ENCODE measurements around the gene PTPRG. TPM values are rescaled to one million over a fixed set of nuclear protein-coding genes. Genes with fewer than 3 reads are reported as not detected.

PTPRG gene
- total RNA-seq, 1 experiment from 2014 or later, result 0.73 TPM

GRCh38 chr3:62133015-62133414 is 571.6 kb downstream of the PTPRG start:
- Histone ChIP-seq H3K4me1 (ENCODE audit: insufficient read depth, low read length) (no peaks in the 10 kb centered on the region), H3K36me3 (ENCODE audit: low read depth, low read length) (no peaks in the 10 kb centered on the region), H3K9me2 (replicated peaks; ENCODE audit: low read length) (no peaks in the 10 kb centered on the region), H4K20me1 (ENCODE audit: low read length) (no peaks in the 10 kb centered on the region), H3F3A (ENCODE audit: low read length, unreplicated experiment) (no peaks in the 10 kb centered on the region), H3K79me2 (ENCODE audit: low read length) (no peaks in the 10 kb centered on the region), H3K9ac (ENCODE audit: low read length) (no peak overlapping the region), H3K27me3 (ENCODE audit: low read length) (no peaks in the 10 kb centered on the region), H2AFZ (ENCODE audit: low read length) (no peak overlapping the region), H3K4me3 (ENCODE audit: low read length) (no peak overlapping the region), H3K9me3 (ENCODE audit: low read length) (no peaks in the 10 kb centered on the region), H3K27ac (ENCODE audit: low read length) (no peak overlapping the region), H3K4me2 (ENCODE audit: low read length) (no peak overlapping the region)
- no peak for TF ChIP-seq EZH2phosphoT487 (IDR thresholded peaks at IDR 0.05; ENCODE audit: borderline replicate concordance, low read length)
- no peak for TF ChIP-seq EZH2 (IDR thresholded peaks at IDR 0.05; ENCODE audit: low read length, unreplicated experiment)
- no peak for TF ChIP-seq CTCF (conservative IDR thresholded peaks at IDR 0.05; ENCODE audit: low read depth, low read length)
- intact Hi-C loops (cut with micrococcal nuclease), result no loop called here
- no TSS peak for BruUV-seq (replicated peaks)
- DNase-seq (no peak), ATAC-seq (no peak)
- POLR2A ChIA-PET (ENCODE audit: unreplicated experiment), result interaction anchor here (0.6 kb wide), 1 partner anchor 54 kb away, joined by 4 read pairs; no protein-coding TSS in a partner anchor
- CTCF ChIA-PET, result no interaction called here

- Histone ChIP-seq H3K27me3 (ENCODE audit: low read length) (no peaks in the 10 kb centered on the region), H3K36me3 (ENCODE audit: low read depth, low read length) (no peaks in the 10 kb centered on the region), H3K4me3 (ENCODE audit: low read length) (no peak overlapping the region), H3K9ac (ENCODE audit: low read length) (no peak overlapping the region), H3K9me2 (replicated peaks; ENCODE audit: low read length) (no peaks in the 10 kb centered on the region), H3K9me3 (ENCODE audit: low read length) (no peaks in the 10 kb centered on the region), H3F3A (ENCODE audit: low read length, unreplicated experiment) (no peaks in the 10 kb centered on the region), H3K79me2 (ENCODE audit: low read length) (no peaks in the 10 kb centered on the region), H3K4me2 (ENCODE audit: low read length) (no peak overlapping the region), H2AFZ (ENCODE audit: low read length) (no peak overlapping the region), H3K27ac (ENCODE audit: low read length) (no peak overlapping the region), H3K4me1 (ENCODE audit: insufficient read depth, low read length) (no peaks in the 10 kb centered on the region), H4K20me1 (ENCODE audit: low read length) (no peaks in the 10 kb centered on the region)
- TF ChIP-seq EZH2phosphoT487 (IDR thresholded peaks at IDR 0.05; ENCODE audit: borderline replicate concordance, low read length), result no peak
- TF ChIP-seq CTCF (conservative IDR thresholded peaks at IDR 0.05; ENCODE audit: low read depth, low read length), result no peak
- TF ChIP-seq EZH2 (IDR thresholded peaks at IDR 0.05; ENCODE audit: low read length, unreplicated experiment), result no peak
- BruUV-seq (replicated peaks), result no TSS peak
- no peak for ATAC-seq
- DNase-seq, result no peak
- CTCF ChIA-PET, result no interaction called here
- POLR2A ChIA-PET (ENCODE audit: unreplicated experiment), result no interaction called here
- intact Hi-C loops (cut with micrococcal nuclease), result no loop called here
These were observed 572.7 kb downstream of the PTPRG start for GRCh38 chr3:62134061-62134496.

- no peaks in the 10 kb centered on the region for H3K9me2 ChIP-seq (replicated peaks; ENCODE audit: low read length)
These were observed 574.4 kb downstream of the PTPRG start for GRCh38 chr3:62135741-62136140.

More at GRCh38 chr3:62135741-62136140, 574.4 kb downstream of the PTPRG start:
- no peaks in the 10 kb centered on the region for H3K36me3 ChIP-seq (ENCODE audit: low read depth, low read length)
- H3F3A ChIP-seq (ENCODE audit: low read length, unreplicated experiment), result no peaks in the 10 kb centered on the region
- ChIA-PET POLR2A (ENCODE audit: unreplicated experiment) (no interaction called here), CTCF (no interaction called here)
- intact Hi-C loops (cut with micrococcal nuclease), result no loop called here
- no peak for ATAC-seq
- H4K20me1 ChIP-seq (ENCODE audit: low read length), result no peaks in the 10 kb centered on the region
- DNase-seq, result no peak
- H2AFZ ChIP-seq (ENCODE audit: low read length), result no peak overlapping the region
- H3K79me2 ChIP-seq (ENCODE audit: low read length), result no peaks in the 10 kb centered on the region
- no peaks in the 10 kb centered on the region for H3K4me1 ChIP-seq (ENCODE audit: insufficient read depth, low read length)
- H3K9ac ChIP-seq (ENCODE audit: low read length), result no peak overlapping the region
- no peak overlapping the region for H3K4me2 ChIP-seq (ENCODE audit: low read length)
- H3K27ac ChIP-seq (ENCODE audit: low read length), result no peak overlapping the region
- TF ChIP-seq EZH2phosphoT487 (IDR thresholded peaks at IDR 0.05; ENCODE audit: borderline replicate concordance, low read length) (no peak), CTCF (conservative IDR thresholded peaks at IDR 0.05; ENCODE audit: low read depth, low read length) (no peak), EZH2 (IDR thresholded peaks at IDR 0.05; ENCODE audit: low read length, unreplicated experiment) (no peak)
- no peak overlapping the region for H3K4me3 ChIP-seq (ENCODE audit: low read length)
- H3K27me3 ChIP-seq (ENCODE audit: low read length), result no peaks in the 10 kb centered on the region
- BruUV-seq (replicated peaks), result no TSS peak
- H3K9me3 ChIP-seq (ENCODE audit: low read length), result no peaks in the 10 kb centered on the region

Measured in PC-3 (cell line).